ENCODE results near the gene LRRTM4.

LRRTM4 gene

DNA sequence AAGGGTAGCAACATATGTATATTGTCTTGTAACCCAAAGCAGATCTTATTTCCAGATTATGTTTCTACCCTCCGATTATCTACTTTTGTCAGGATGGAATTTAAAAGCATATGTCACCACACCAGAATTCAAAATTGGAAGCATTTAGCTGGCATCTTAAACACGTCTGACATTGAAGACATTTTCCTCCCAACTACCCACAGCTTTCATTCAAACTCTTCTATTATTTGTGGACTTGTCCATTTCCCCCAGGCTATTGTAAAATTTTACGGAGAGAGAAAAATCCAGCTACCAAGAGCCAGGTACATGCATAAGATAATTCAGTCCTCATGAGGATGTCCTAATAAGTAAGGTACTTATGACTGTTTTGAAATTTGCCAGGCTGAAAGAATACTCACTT lies 659.3 kb downstream of the LRRTM4 start:
- TF ChIP-seq, protein P1, sequence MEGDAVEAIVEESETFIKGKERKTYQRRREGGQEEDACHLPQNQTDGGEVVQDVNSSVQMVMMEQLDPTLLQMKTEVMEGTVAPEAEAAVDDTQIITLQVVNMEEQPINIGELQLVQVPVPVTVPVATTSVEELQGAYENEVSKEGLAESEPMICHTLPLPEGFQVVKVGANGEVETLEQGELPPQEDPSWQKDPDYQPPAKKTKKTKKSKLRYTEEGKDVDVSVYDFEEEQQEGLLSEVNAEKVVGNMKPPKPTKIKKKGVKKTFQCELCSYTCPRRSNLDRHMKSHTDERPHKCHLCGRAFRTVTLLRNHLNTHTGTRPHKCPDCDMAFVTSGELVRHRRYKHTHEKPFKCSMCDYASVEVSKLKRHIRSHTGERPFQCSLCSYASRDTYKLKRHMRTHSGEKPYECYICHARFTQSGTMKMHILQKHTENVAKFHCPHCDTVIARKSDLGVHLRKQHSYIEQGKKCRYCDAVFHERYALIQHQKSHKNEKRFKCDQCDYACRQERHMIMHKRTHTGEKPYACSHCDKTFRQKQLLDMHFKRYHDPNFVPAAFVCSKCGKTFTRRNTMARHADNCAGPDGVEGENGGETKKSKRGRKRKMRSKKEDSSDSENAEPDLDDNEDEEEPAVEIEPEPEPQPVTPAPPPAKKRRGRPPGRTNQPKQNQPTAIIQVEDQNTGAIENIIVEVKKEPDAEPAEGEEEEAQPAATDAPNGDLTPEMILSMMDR (IDR thresholded peaks at IDR 0.05): no peak

DNA sequence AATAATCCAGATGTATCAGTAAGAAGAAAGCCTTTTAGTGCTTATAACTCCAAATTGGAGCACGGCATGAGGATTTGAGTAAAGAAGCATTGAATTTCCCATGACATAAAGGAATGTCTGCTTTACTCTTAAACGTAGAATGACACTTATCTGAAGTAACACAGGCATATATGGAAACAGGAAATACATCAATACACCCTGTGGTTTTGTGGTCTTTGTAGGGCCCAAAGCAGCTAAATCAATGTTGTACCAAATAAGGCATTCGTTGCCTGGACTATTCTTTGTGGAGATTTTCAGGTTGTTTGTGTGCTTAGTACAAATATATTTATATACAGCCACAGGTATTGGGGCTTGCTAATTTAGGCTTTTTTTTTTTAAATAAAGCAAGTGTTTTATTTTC lies 660.5 kb downstream of the LRRTM4 start:
- TF ChIP-seq, protein P1 (IDR thresholded peaks at IDR 0.05): no peak

DNA sequence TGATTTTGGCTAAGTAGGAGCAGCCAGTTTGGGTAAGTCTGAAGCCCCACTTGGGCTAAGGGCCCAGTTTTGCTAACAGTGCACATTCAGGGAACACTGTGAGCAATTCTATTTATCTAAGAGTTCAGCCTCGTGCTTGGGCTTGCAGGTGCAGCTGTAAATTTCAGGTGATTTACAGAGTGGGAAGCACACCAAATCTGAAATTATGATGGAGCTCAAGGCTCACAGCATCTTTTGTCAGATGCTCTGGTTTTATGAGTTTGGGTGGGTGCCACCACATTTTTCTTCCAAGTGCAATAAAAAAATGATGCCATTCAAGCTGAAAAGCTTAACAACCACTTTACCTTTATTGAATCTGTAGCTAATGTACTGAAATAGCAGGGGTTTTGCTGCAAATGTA lies 671.2 kb downstream of the LRRTM4 start:
- TF ChIP-seq, protein P1 (IDR thresholded peaks at IDR 0.05): no peak

DNA sequence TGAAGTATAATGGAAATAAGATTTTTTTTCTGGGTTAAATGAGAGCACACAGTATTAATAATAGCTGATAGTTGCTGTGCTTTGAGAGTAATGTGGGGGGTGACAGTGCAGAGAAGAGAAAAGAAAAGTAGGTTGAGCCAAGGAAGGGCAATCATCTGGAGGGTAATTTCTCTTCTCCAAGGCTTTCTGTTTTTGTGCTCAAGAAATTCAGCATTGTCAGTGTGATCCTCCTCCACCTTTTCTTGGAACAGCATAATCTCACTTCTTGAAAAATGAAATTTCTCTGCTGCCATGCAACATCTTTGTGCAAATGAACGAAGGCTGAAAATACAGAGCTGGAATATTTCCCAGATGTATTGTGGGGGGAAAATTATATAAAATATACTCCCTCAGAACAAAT lies 673.1 kb downstream of the LRRTM4 start:
- TF ChIP-seq, protein P1 (IDR thresholded peaks at IDR 0.05): no peak

DNA sequence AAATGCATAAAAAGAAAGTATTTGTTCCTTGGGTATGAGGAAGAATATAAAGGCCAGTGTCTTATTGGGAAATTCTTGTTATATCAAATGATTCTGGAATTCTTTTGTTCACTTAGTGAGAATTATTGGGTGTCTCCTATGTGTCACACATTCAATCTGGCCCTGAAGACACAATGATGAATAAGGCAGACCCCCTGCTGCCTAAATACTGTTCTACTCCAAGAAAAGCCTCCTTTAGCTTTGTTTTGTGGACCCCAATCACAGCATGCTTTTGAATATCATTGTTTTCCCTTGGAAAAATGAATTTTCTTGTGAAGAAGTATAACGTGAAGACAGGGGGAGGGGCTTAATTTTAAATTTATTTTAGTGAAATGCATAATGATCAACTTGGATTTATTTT lies 682.4 kb downstream of the LRRTM4 start:
- TF ChIP-seq, protein P1 (IDR thresholded peaks at IDR 0.05): no peak

DNA sequence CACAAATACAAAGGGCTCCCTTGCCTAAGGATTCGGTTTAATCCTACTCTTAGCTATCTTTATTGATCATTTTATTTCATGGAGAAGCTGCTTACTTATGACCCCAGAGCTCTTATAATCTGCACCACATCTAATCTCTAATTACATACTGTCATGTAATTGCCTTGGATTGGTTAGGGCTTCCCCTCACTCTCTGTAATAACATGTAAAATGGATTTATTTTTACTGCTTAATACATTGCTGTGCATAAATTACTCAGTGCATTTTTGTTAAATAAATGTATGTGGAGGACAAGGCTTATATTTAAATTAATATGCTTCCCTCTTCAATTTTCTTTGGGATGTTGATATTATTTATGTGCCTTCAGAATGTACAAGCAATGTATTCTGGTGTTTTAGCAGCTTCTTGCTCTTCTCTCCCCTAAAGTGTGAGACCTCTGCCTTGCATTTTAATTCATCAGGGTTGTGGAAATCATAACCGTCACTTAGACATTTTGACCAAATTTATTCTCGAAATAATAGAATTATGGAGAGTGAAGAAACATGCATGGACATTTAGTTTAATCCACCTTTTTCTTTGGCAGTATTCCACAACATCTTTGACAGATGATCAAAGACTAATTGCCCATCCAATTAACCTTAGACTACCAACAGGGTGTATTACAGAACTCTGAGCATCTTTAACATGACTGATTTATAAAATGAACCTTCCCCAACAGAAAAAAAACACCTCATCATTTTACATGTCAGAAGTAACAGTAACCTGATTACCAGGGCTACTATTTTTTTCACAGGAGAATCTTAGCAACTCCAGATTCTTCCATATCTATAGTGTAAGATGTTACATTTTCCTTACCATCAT lies 692.6 kb downstream of the LRRTM4 start:
- TF ChIP-seq, protein P1 (IDR thresholded peaks at IDR 0.05): no peak

DNA sequence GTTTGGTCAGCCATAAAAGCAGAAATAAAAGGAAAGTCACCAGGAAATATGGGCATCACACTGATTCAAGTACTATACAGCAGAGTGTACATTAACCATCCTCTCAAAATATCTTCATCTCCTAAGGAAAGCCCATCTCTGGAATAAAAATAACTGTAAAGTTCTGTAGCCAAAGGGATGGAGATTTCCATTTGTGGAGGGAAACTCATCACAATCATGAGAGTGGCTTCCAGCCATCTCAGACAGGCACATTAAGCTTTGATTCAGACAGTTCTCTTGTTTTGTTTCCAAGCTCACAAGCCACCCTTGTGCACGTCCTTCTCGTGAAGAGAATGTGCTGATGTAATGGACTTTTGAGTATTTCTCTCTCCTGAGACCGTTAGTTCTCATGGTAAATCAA lies 695.5 kb downstream of the LRRTM4 start:
- TF ChIP-seq, protein P1 (IDR thresholded peaks at IDR 0.05): no peak
